Uterus (tissue), 4 donors: ENCODE data around the gene ALG11. TPM values are rescaled to one million over a fixed set of nuclear protein-coding genes. Genes with fewer than 3 reads are reported as not detected.
"Not testable (repeated sequence)": the region's sequence is repeated elsewhere in the genome, so short reads cannot be mapped to it uniquely, and the experiment has no call there.

ENCODE experiments used
- DNase-seq, 2 donors: peaks; one replicate each; pipeline ENCODE4 v3.0.0-alpha.2; 2019 to 2020
- H3K27ac ChIP-seq, 2 donors: fragments of 200-600 bp; sonication (generic); 1 replicate in 1 of 2; 2 replicates in 1 of 2; pipeline ENCODE4 v1.5.1; 2016 to 2018
- H3K27me3 ChIP-seq, 2 donors: fragments of 200-600 bp; sonication (generic); one replicate each; pipeline ENCODE4 v1.5.1; 2018 to 2019; ENCODE audit warnings: control low read depth in 1 of 2
- H3K36me3 ChIP-seq, 2 donors: fragments of 200-600 bp; sonication (generic); one replicate each; pipeline ENCODE4 v1.5.1; 2019; ENCODE audit warnings: control low read depth in 1 of 2
- H3K4me1 ChIP-seq, 2 donors: fragments of 200-600 bp; sonication (generic); one replicate each; pipeline ENCODE4 v1.5.1; 2018 to 2019; ENCODE audit warnings: control low read depth in 1 of 2
- H3K4me3 ChIP-seq, 2 donors: fragments of 200-600 bp; sonication (generic); 1 replicate in 1 of 2; 2 replicates in 1 of 2; pipeline ENCODE4 v1.5.1; 2018 to 2019; ENCODE audit warnings: mild to moderate bottlenecking in 1 of 2
- H3K9me3 ChIP-seq, 2 donors: fragments of 200-600 bp; sonication (generic); one replicate each; pipeline ENCODE4 v1.5.1; 2019; ENCODE audit warnings: control low read depth in 1 of 2
- POLR2A ChIP-seq, 2 donors: fragments of 450-650 bp; IDR thresholded peaks; one replicate each; pipeline ENCODE4 v1.6.1; 2016; ENCODE audit warnings: antibody characterized with exemption in 2 of 2, mild to moderate bottlenecking in 1 of 2, moderate library complexity in 1 of 2
- intact Hi-C: fragments of 100-400 bp; cut with DNase I; formaldehyde crosslinking; loops from one replicate; pipeline ENCODE4 v1.15.1; 2023; ENCODE audit warnings: low total_unique reads
- total RNA-seq, 4 donors: library from RNA; depleted of rRNA in 3 of 4; stranded (reverse); fragments of >200 nt in 3 of 4; gene quantifications; one replicate each; pipeline versions ENCODE4 v1.1.0 to v1.2.4, GENCODE V29; 2014 to 2023
- TF ChIP-seq, protein P1 (sequence below), 4 experiments: fragments of 200-600 bp in 2 of 4; fragments of 450-650 bp in 2 of 4; sonication (generic) in 2 of 4; IDR thresholded peaks; one replicate each; pipeline ENCODE4 v1.5.1; 2016 to 2019; ENCODE audit warnings: antibody characterized with exemption in 4 of 4, mild to moderate bottlenecking in 2 of 4, moderate library complexity in 1 of 4
- donor health status: DM: yes; HTN: yes; CAD: no.

The ALG11 gene
- total RNA-seq, 4 donors from 2014 or later: 5.0 to 68.9 (median 28.8) TPM

DNA sequence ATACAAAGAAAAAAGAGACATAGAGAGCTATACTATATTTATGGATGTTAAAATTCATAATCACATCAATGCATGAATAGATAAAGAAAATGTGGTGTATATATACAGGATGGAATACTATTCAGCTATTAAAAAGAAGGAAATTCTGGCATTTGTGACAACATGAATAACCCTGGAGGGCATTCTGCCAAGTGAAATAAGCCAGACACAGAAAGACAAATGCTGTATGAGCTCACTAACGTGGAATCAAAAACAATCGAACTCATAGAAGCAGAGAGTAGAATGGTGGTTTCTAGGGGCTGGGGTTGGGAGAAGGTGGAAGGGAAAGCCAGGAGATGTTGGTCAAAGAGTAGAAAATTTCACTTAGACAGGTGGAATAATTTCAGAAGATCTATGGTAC, 36.3 kb downstream of the ALG11 start:
- no peak overlapping the region for H3K4me3 ChIP-seq
- no peaks in the 10 kb centered on the region for H3K27me3 ChIP-seq
- TF ChIP-seq POLR2A (IDR thresholded peaks at IDR 0.05): no peak
- TF ChIP-seq, protein P1, sequence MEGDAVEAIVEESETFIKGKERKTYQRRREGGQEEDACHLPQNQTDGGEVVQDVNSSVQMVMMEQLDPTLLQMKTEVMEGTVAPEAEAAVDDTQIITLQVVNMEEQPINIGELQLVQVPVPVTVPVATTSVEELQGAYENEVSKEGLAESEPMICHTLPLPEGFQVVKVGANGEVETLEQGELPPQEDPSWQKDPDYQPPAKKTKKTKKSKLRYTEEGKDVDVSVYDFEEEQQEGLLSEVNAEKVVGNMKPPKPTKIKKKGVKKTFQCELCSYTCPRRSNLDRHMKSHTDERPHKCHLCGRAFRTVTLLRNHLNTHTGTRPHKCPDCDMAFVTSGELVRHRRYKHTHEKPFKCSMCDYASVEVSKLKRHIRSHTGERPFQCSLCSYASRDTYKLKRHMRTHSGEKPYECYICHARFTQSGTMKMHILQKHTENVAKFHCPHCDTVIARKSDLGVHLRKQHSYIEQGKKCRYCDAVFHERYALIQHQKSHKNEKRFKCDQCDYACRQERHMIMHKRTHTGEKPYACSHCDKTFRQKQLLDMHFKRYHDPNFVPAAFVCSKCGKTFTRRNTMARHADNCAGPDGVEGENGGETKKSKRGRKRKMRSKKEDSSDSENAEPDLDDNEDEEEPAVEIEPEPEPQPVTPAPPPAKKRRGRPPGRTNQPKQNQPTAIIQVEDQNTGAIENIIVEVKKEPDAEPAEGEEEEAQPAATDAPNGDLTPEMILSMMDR (IDR thresholded peaks at IDR 0.05): no peak

DNA sequence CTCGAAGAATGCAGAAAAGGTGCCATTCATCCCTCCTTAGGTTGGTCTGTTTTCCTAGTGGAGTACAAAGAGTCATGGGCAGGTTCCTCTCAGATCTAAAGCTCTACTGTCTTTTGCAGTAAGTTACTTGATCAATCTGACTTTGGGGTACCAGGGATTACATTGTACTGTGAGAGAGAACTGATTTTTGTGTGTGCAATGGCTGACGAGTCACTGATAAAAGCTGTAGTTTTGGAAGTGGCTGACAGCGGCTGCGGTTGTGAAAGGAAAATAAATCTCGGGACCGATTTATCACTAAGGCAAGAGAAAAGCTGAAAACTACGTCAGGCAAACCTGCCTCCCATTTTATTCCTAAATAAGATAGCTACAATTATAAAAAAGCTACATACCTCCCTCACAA, 39.2 kb downstream of the ALG11 start:
- intact Hi-C loops: no loop called here
- H3K27ac ChIP-seq: no peak overlapping the region
- H3K4me1 ChIP-seq: no peaks in the 10 kb centered on the region
- no peaks in the 10 kb centered on the region for H3K36me3 ChIP-seq
- H3K4me3 ChIP-seq: no peak overlapping the region
- TF ChIP-seq, protein P1 (IDR thresholded peaks at IDR 0.05): no peak
- TF ChIP-seq POLR2A (IDR thresholded peaks at IDR 0.05): no peak
- no peaks in the 10 kb centered on the region for H3K27me3 ChIP-seq
- H3K9me3 ChIP-seq: no peaks in the 10 kb centered on the region
- DNase-seq: no peak

More for the DNA sequence above, 36.3 kb downstream of the ALG11 start:
- DNase-seq: no peak
- Histone ChIP-seq H3K27ac (no peak overlapping the region), H3K36me3 (no peaks in the 10 kb centered on the region), H3K9me3 (no peaks in the 10 kb centered on the region), H3K4me1 (no peaks in the 10 kb centered on the region)
- intact Hi-C loops: no loop called here

DNA sequence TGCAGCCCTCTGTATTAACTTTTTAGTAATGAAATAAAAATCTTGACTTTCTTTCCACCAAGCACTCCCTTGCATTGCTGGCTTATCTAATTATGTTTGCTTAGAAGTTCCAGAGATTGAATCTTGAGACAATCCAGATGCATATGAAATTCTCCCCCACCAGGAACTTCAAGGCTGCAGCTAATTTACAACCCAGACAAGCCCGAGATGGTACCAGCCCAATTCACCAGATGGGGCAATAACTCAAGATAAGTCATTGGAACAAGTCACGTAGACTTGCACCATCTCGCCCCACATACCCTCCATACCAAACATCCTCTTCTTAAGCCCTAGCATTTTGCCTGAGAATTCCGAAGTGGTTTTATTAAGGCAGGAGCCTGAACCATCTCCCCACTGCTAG, 41.3 kb downstream of the ALG11 start:
- Histone ChIP-seq H3K27ac (no peak overlapping the region), H3K4me1 (no peaks in the 10 kb centered on the region), H3K36me3 (no peaks in the 10 kb centered on the region), H3K27me3 (no peaks in the 10 kb centered on the region), H3K4me3 (no peak overlapping the region), H3K9me3 (no peaks in the 10 kb centered on the region)
- no peak for DNase-seq
- TF ChIP-seq POLR2A (IDR thresholded peaks at IDR 0.05): no peak
- TF ChIP-seq, protein P1 (IDR thresholded peaks at IDR 0.05): no peak
- intact Hi-C loops: no loop called here

DNA sequence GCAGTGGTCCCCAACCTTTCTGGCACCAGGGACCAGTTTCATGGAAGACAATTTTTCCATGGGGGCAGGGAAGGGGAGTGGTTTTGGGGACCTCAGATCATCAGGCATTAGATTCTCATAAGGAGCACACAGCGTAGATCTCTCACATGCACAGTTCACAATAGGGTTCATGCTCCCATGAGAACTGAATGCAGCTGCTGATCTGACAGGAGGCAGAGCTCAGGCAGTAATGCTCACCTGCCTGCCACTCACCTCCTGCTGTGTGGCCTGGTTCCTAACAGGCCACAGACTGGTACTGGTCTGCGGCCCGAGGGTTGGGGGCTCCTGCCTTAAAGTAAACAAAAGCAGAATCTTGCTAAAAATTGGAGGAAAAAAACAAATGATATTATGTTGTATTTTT, 48.9 kb downstream of the ALG11 start:
- H3K4me3 ChIP-seq, H3K27ac ChIP-seq, DNase-seq, H3K4me1 ChIP-seq, H3K27me3 ChIP-seq, intact Hi-C loops, H3K36me3 ChIP-seq, H3K9me3 ChIP-seq: not testable (repeated sequence)

DNA sequence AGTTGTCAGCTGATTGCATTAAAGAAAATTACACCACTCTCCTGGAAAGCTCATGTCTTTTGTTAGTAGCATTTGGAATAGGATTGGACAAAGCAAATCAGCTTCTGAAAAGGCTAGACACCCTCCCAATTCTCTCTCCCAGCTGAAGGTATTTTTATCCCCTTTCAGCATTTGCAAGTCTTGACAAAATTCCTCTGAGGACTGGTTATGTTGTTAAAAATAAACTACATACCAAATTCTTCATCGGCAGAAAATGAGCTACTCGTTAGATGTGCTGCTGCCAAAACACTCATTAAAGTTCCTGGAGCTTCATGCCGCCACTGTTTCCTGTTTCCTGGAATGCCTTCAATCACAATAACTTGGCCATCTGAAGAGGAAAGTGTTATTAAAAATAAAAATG, 49.4 kb downstream of the ALG11 start:
- Histone ChIP-seq H3K27ac (no peak overlapping the region), H3K27me3 (no peaks in the 10 kb centered on the region), H3K4me1 (no peaks in the 10 kb centered on the region), H3K4me3 (no peak overlapping the region), H3K9me3 (no peaks in the 10 kb centered on the region), H3K36me3 (no peaks in the 10 kb centered on the region)
- intact Hi-C loops: no loop called here
- TF ChIP-seq POLR2A (IDR thresholded peaks at IDR 0.05): no peak
- TF ChIP-seq, protein P1 (IDR thresholded peaks at IDR 0.05): no peak
- no peak for DNase-seq

DNA sequence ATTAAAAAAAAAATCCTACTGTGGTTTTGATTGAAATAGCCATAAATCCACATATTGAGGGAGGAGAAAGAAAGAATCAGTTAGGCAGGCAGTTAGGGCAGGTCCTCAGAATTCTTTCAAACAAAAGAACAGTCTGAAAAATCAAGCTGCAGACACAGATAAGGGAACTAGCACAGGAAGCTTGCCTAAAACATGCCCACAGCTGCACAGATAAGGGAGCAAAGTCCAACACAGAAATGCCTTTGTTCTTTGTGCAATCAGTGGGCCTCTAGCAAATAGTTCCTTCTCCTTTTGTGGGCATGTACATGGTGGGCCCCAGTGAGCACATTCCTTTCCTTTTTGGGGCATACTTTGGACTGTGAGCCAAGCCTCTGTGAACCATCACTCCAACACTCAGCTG, 55.0 kb downstream of the ALG11 start:
- Histone ChIP-seq H3K4me3 (no peak overlapping the region), H3K9me3 (peaks cover 0 to 10% of the 10 kb centered on the region in 2 donors), H3K27me3 (no peaks in the 10 kb centered on the region), H3K27ac (no peak overlapping the region), H3K4me1 (no peaks in the 10 kb centered on the region), H3K36me3 (no peaks in the 10 kb centered on the region)
- DNase-seq: no peak
- intact Hi-C loops: no loop called here
- no peak for TF ChIP-seq POLR2A (IDR thresholded peaks at IDR 0.05)
- TF ChIP-seq, protein P1 (IDR thresholded peaks at IDR 0.05): no peak
